Suppressor macrophage (primary cell): ENCODE results near the gene OPRL1.

Experiments used
- DNase-seq, 4 experiments: peaks; one replicate each; pipeline ENCODE4 v3.0.0-alpha.2; 2020 to 2022
- total RNA-seq, 17 experiments: gene quantifications; one replicate each; lab custom pipeline; 2026; ENCODE audit warnings: mixed read lengths in 6 of 17, inconsistent platforms in 3 of 17; lab: John Stamatoyannopoulos, UW

Gene OPRL1
- total RNA-seq = 0.47 to 10.8 (median 6.1) reads per million in 17 experiments

DNA sequence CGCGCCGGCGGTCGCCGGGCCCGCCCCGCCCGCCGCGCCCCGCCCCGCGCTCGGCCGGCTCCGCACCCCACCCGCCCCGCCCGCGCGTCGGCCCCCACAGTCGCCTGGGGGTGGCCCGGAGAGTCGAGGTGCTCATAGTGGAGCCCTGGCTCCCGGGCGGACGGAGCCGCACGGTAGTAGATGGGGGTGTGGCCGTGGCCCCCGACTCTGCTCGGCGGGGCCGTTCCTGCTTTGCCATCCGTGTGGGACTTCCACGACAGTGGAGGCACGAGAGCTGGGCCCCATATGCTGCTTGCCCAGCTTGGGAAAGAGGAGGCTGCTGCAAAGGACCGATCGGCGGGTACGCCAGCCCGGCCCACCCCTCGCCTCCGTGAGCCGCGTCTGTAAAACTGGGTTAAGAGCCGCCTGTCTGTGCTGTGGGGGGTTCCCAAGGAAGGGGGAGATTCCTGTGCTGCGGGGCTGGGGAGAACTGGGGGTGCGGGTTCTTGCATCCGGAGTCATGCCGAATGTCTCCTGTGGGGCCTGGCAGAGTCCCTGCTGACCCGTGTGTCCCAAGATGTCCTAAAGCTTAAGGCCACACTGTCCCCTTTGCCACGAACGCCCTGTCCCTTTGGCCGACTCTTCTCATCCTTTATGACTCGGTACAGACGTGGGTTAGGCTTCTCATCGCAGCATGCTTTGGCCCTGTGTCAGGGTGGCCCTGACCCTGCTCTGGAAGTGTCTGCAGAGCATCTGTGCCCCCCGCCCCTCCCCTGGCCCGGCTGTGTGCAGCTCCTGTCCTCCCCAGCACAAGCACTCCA is at the start of gene OPRL1:
Gene OPRL1, plus strand, starts transcription at position 70 of the 800 bp plus-strand sequence. CDS start 12,639 bp downstream, outside the sequence.
- peak; percentile 26 to 51 (median 48) for DNase-seq

DNA sequence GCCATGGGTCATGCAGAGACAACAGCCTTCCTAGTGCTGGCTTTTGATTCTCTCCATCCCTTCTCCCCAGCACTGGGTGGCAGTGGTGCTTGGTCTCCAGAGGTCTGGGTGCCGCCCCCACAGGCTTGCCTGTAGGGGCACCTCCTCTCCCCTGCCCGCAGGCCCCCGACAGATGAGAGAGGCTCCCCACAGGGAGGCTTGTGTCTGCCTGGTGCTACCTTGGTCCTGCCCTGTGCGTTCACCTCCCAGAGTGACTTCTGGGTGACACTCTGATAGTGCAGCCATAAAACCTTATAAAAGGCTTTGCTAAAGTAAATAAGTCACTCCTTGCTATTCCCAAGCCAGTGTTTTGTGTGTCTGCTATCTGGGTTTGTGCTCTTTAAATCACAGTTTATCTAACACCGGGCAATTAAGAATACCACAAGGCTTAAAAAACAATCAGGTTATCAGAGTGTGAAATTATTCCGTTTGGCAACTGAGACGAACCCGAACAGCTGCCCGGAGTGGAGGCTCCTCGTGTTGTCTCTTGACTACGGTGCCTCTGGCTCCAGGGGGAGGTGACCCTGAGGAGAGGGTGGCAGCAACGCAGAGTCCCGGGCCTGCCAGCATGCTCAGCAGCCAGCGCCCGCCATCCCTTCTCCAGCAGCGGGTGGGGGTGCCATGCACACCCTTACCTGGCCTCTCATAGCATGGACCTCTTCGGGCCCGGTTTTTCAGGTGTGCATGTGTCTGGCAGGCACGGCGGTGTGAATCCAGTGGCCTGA is 49.3 kb upstream of the OPRL1 start:
- no peak for DNase-seq

DNA sequence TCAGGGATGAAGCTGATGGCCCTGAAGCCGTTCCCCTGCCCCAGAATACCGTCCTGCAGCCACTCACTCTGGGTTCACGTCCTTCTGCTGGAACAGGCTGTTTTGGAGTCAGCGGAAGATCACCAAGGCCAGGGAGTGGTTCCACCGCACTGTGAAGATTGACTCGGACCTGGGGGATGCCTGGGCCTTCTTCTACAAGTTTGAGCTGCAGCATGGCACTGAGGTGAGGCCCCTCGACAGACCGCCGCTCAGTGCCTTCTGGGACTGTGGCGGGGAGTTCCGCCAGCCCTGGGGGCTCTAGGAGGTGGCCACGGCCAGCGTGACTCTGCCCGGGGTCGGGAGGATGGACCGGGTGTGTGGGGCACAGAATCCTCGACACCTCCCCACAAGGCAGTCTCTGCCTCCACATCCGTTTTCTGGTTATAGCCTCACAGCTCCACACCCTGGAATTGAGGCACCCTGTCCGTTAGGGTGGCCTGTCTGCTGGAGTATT is 48.0 kb upstream of the OPRL1 start:
- no peak for DNase-seq

DNA sequence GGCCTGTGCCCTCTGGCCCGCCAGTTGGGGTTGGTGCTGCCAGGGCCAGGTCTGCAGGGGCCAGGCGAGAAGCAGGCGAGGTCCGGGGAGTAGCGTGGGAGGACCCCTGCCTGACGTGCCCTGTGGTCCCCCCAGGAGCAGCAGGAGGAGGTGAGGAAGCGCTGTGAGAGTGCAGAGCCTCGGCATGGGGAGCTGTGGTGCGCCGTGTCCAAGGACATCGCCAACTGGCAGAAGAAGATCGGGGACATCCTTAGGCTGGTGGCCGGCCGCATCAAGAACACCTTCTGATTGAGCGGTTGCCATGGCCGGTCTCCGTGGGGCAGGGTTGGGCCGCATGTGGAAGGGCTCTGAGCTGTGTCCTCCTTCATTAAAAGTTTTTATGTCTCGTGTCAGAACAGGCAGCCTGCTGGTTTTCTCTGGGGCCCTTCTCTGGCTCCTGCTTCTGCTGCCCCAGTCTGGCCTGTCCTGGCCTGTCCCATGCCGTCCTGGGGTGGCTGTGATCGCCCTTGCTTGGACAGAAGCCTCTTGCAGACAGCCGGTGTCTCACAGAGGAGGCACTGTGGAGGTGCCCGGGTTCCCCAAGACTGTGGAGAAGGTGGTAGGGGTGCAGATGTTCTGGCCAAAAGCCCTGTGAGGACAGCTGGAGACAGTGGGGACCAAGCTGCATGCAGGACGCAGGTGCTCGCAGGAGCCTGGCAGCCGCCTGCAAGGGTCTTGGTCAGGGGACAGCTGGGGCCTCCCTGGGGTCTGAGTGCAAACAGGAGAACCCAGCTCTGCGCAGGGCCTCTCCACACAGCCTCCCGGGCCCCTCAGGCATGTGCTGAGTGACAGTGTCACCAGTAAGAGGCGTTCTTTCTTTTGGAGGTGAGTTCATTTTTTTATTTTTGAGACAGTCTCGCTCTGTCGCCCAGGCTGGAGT is 46.9 kb upstream of the OPRL1 start:
- DNase-seq = no peak

DNA sequence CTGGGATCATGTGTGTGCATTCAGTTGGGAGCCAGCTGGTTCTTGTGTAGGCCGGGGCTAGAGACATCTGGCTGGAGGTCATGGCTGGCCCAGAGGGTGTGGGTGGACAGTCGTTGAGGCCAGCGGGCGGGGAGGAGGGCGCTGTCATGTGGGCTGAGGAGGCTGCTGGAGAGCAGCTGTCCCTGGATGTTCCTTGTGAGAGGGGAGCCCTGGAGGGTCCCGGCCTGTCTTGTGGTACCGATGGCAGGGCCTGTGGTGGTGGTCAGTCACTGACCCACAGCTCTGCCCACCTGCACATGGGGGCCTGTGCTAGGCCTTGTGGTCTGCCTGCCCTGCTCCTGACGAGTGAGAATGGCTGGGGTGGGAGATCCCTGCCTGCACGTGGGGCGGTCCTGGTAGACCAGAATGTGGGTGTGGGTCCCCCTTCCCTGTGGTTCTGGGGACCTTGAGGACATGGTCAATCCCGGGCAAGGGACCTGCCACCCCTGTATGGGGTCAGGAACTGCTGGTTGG is 45.8 kb upstream of the OPRL1 start:
- no peak for DNase-seq

DNA sequence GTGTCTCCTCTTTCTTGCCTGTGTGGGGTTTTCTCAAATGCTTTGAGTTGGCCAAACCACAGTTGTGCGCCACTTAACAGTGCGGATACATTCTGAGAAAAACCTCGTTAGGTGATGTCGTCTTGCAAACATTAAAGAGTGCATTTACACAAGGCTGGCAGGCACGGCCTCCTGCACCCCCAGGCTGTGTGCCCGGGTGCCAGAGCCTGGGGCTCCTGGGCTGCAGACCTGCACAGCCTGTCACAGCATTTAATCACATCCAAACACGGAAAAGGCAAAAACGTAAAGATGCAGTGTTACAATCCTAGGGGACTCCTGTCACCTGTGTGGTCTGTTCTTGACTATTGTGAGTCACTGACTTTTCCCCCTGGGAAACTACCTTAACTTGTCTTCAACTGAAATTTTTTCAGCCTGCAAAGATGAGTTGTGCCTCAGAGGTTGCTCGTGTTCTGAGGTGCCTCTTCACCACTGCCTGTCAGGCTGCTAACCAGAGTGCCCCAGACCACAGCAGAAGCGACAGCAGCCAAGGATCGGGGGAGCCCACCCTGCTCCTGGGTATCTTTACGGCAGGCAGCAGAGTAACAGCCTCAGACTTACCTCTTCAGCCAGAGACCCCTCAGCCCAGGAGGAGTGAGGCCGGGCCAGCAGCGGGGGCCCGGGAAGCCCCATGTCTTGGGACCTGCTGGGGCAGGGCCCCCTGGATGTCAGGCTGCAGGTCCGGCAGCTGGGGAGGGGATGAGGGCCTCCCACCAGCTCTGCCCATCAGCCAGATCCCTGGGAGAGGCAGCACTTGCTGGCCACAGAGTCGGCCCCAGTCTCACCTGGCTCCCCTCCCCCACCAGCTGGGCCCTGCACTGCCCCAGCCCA is 44.6 kb upstream of the OPRL1 start:
- DNase-seq = no peak

DNA sequence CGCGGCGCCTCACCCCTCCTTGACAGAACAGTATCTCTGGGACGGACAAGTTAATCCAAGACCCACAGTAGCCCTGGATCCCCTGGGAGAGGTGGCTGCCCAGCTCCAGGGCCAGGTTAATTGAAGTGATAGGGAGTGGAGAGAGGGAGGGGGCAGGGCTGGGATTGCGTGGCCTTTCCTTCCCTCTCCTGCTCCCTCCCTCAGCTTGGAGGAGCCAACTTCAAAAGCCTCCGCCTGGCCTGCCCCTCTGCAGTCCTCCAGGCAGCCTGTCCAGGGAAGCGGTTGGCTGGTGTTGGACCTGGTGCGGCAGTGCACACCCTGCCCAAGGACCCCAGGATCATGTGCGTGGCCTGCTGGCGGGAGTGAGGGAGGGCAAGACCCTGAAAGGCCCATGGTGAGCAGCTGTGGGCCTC is 43.9 kb upstream of the OPRL1 start, which contains the start of gene C20orf204:
Gene C20orf204, plus strand, starts transcription at position 250 of the 413 bp plus-strand sequence. Its CDS starts 142 bp downstream, at position 392.
- DNase-seq = no peak

DNA sequence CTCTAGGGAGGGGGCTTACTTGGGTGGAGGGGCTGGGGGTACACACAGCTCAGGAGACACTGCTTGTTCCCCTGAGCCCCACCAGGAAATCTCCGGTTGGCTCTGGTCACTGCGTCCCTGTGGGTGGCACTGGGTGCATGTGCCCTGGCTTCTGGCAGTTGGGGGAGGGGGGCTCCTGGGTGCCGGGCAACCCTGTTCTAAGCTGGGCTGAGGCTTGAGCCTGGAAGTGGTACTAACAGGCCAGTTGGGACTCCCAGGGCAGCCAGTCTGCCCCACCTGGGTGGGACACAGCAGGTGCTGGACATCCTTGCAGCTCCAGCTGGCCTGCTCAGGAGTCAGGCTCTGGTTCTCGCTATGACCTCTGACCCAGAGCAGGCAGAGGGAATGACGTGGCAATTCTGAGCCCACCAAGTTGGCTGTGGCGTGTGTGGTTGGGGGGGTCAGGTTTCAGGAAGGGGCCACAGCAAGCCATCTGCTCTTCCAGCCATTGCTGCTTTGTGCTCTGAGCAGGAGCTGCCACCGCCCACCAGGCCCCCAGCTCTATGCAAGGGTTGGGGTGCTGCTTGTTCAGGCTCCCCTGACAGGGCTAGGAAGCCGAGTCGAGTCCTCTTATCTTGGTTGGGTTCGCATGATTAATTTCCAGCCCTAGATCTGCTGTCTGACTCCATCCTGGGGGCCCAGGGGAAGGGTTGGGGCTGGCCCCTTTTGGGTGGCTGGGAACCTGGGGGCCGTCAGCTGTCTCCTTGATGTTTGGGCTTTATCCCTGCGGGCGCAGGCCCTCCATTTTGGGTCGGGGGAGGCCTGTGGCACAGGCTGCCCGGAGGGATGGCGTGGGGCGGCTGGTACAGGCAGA is 43.3 kb upstream of the OPRL1 start:
- DNase-seq = no peak

DNA sequence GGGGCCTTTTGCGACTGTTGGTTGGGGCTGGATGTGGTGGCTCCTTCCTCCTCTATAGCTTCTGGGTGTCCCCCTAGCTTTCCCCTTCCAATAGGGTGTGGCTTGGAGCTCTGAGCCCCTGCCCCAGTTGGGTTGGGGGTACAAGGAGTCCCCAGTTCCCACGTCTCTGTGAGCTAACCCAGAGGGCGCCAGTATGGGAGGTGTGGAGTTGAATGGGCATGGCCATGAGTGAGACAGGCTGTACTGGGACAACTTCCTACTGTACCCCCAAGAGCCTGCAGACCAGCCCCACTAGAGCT is 42.7 kb upstream of the OPRL1 start:
- no peak for DNase-seq

DNA sequence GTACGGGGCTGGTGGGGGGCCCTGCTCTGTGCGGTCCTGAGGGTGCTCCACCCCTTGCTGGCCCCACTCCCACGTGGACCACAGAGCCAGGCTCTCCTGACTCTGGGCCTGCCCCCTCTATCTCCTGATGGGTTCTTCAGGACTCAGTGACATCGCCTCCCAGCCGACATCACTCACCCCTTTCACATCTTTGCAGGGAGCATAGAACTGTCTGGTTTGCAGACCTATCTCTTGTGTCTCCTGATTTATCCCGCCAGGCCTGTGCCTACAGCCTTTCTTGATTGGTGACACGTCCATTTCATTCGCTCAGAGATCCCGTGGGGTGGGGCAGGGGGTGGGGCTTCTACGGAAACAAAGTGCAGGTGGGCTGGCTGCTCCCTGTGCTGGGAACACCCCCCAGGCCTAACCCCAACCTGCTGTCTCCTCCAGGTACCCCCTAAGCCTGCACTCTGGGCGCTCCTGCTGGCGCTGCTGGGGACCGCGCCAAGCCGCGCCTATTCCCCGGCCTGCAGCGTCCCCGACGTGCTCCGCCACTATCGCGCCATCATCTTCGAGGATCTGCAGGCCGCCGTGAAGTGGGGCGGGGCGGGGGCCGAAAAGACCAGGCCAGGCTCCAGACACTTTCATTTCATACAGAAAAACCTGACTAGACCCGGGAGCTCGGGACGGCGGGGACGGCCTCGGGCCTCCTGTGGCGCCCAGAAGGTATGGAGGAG is 42.2 kb upstream of the OPRL1 start:
- no peak for DNase-seq

DNA sequence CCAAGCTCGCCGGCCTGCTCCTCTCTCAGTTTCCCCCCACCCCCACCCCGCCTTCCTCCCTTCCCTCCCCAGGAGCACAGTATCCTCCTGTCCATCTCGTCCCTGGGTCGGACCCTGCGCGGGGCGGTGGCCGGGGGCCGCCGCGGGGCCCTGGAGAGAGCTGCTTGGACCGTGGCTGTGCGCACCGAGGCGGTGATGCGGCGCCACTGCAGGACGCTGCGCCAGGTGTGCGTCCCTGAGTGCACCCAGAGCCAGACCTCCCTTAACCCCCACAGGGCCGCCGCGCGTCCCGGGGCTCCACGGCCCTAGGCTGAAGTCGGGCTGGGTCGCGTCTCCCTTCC is 41.7 kb upstream of the OPRL1 start:
- no peak for DNase-seq

DNA sequence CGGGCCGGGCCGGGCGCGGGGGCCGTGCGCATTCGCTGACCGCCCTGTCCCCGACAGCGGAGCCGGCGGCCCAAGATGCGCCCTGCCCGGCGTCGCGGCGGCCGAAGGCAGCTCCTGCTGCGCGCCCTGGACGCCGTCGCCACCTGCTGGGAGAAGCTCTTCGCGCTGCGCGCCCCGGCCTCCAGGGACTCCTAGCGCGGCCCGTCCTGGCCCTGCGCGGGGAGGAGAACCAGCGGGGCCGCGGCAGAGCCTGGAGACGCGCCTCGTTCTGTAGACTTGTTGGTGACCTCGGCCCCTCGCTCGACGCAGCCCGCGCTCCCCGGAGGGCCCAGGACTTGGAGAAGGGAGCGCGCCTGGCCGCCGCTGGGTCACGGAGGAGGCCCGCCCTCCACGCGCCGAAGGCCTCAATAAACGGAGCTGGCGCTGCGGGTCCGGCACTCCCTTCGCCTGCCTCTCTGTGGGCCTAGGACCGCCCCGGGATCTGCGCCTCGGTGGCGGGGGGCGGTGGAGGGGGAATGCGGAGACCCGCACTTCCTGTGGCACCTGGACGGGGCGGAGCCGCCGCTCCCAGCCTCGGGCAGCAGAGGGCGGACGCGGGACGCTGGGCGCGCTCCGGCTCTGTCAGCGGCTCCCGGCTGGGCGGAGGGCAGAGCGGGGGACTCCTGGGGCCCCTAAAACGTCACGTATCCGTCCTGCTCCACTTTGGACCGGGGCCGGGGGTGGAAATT is 41.2 kb upstream of the OPRL1 start:
- peak; percentile 65 to 89 (median 76) for DNase-seq

DNA sequence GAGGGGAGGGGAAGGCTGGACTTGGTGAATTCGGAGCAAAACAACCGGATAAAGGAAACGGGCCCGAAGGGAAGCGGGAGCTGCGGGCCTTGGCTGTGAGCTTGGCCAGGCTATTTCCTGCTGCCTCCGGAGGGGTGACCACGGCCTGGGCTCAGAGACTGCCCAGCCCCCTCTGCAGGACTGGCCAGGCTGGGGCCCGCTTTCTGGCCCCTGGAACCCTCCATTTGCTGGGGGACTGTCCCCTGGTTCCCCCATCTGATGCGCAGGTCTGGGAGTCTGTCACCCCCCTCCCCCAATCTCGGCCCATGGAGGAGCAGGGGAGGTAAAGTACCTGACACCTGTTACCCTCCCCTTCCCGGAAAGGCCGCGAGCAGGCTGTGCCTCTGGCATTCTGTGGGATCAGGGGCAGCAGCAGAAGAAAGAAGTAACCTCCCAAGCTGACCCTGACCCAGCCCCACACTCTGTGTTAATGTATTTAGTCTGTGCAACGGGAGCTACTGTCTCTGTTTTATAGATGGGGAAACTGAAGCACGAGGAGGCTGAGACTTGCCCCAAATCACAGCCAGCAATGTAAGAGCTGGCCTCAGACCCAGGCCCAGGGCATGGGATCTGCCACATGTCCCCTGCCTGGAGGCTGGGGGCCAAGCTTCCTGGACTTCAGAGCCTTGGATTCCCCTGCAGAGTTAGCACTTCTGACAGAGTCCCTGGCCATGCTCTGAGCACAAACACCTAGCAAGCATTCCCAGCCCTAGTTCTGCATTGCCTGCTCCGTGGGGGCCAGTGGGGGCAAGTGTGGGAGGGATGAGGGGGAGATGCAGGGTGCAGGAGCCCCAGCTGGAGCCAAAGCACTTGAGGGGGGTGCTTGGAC is 40.4 kb upstream of the OPRL1 start:
- DNase-seq = no peak

DNA sequence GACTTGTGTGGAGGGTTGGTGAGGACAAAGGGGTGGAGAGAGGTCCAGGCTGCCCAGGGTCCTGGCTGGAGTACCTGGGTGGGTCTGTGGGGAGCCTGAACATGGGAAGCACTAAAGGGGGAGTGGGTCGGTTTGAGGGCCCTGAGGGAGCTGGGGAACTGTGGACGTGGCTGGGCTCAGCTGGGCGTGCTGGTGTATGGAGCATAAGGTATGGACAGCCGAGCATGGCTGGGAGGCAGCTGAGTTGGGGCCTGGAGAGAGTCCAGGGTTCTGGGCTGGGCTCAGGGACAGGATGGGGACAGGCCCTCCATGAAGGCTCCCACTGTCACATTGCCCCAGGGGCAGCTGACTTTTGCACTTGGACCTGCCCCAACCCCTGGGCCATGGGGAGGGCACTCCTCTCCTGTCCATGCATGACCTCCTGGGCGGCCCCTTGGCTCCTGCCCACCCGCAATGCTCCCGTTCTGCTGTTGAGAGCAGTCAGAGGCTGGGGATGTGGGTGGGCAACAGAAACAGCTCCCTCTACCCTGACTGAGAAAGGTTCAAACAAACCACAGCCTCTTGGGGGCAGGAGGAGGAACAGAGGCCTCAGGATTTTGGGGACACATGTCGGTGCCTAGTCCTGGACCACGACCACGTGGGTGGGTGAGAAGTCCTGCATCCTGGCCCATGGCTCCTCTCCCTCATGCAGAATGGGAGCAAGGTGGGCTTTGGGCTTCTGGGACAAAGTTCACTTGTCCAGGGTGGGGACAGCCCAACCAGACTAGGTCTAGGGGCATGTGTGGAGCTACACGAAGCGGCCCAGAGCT is 39.4 kb upstream of the OPRL1 start:
- DNase-seq = no peak

DNA sequence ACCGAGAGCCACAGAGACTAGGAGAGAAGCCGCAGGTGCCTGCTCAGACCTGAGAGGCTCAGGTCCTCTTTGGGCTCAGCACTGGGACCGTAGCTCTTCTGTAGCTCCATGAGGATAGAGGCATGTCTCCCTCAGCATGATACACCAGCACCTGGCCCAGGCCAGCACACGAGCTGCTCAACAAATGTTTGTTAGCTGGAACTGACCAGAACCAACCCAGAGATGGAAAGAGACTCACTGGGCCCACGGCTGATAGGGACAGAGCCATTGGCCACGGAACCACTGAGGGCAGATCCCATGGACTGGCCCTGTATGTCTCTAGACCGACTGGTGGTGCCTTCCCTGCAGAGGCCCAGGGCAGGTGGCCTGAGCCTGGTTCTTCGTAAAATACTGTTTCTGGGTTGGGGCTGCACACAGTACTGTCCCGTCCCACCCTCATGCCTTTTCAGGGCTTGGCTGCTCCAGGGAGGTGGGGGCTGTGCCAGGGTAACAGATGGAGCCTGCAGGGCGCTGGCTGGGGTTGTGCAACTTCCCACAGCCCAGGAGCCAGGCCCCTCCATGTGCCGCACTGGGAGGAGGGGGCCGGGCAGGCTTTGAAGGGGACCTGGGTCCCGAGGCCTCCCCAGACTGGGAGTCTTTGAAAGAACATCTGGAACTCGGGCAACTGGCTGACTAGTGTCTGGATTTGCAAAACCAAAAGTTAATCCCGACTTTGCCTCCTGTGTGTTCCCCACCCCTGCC is 38.7 kb upstream of the OPRL1 start:
- no peak for DNase-seq

DNA sequence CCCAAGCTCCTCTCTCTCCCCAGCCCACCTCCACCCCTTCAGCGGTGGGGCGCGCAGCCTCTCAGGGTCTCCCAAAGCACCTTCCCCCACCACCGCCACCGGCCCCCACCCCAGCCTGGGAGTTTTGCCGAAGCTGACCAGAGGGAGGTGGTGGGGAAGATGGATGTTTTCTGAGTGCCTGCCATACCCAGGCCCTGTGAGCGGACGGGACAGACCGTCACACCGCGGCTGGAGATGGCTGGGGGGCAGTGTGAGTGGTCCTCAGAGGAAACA is 38.2 kb upstream of the OPRL1 start:
- no peak for DNase-seq
